NK-92 treated with Interleukin-12 subunit alpha and Interleukin-12 subunit beta, amount 100 ng/mL, for 24 hours (cell line): Measurements from ENCODE around the gene IL2RA.
"Not testable (repeated sequence)": the region's sequence is repeated elsewhere in the genome, so short reads cannot be mapped to it uniquely, and the experiment has no call there.

ENCODE experiments used
- DNase-seq: peaks from one replicate; lab custom pipeline; 2025; lab: John Stamatoyannopoulos, UW

The IL2RA gene

GRCh38 chr10:6013413-6014192 is 48.6 kb downstream of the IL2RA start:
- DNase-seq, result no peak

- DNase-seq, result no peak
These were observed 49.9 kb downstream of the IL2RA start for GRCh38 chr10:6012121-6012905.

- DNase-seq, result no peak
These were observed 50.6 kb downstream of the IL2RA start for GRCh38 chr10:6011558-6011957.

- DNase-seq, result no peak
These were observed 51.6 kb downstream of the IL2RA start for GRCh38 chr10:6010569-6010968.

DNA sequence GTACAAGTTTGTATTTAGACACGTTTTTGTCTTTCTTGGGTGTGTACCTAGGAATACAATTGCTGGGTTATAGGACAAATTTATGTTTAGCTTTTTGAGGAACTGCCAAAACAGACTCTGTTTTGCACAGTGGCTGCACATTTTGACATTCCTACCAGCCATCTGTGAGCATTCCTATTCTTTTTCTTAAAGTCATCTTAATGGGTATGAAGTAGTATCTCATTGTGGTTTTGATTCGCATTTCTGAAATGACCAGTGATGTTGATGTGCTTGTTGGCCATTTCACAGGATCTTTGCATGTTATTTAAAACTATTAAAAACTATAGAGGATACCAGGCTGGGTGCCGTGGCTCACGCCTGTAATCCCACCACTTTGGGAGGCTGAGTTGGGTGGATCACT is 52.2 kb downstream of the IL2RA start:
- DNase-seq, result no peak

DNA sequence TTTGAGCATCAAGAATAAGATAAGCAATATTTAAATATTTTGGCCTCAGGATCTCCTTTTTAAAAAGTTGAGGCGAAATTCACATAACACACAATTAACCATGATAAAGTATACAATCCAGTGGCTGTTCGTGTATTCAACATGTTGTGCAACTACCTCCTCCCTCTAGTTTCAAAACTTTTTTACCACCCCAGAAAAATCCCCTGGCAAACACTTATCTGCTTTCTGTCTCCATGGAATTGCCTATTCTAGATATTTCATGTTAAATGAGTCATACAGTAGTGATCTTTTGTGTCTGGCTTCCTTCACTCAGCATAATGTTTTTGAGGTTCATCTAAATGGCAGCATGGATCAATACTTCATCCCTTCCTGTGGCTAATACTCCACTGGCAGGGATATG is 53.0 kb downstream of the IL2RA start:
- no peak for DNase-seq

DNA sequence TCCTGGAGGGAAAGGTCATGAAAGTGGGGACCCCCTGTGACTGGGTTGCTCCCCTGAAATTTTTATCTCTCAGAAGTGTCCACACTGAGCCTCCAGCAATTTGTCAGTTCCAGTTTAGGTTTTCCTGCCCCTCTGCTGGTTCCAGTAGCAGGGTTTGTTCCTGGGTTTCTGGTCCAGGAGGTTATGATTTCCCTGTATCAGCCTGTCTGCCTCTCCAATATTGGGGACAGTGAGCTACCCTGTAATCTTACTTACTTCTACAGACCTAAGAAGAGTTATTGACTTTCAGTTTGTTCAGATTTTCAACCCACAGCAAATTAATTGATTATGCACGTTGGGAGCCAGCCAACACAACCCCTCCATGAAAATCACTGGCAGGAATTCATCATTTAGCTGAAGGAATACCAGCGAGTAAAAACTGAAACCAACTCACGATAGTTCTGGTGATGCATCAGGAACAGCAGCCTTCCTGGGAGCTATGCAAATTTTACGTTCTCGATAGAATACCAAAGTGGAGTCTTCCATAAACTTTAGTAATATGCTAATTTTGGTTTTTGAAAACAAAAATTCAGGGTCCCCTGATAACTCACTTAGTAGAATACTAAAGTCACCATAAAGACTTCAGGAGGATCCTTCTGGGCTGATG is 53.5 kb downstream of the IL2RA start:
- no peak for DNase-seq

DNA sequence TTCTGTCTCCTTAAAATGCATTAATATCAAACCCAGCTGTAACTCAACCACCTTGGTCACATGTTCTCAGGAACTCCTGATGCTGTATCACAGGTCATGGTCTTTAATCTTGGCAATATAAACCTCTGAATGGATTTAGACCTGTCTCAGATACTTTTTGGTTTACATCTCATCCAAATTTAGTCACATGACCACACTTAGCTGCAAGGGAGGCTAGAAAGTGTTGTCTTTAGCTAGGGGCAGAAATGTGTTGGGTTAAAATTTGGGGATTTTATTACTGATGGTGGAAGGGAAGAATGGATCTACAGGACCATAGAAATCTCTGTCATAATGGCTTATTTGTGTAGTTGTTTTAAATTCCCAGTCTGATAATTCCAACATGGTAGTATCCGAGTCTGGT is 55.2 kb downstream of the IL2RA start:
- DNase-seq, result no peak

GRCh38 chr10:6006546-6006945 is 55.6 kb downstream of the IL2RA start:
- DNase-seq, result no peak

GRCh38 chr10:6005856-6006395 is 56.2 kb downstream of the IL2RA start:
- no peak for DNase-seq

DNA sequence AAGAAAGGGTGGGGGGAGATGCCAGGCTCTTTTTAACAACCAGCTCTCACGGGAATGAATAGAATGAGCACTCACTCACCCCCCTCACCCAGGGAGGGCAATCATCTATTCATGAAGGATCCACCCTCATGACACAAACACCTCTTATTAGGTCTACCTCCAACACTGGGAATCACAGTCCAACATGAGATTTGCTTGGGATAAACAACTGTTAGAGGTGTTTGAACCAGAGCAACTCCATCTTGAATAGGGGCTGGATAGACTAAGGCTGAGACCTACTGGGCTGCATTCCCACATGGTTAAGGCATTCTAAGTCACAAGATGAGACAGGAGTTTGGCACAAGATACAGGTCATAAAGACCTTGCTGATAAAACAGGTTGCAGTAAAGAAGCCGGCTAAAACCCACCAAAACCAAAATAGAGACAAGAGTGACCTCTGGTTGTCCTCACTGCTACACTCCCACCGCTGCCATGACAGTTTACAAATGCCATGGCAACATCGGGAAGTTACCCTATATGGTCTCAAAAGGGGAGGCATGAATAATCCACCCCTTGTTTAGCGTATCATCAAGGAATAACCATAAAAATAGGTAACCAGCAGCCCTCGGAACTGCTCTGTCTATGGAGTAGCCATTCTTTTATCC is 56.9 kb downstream of the IL2RA start:
- DNase-seq, result not testable (repeated sequence)

- DNase-seq, result no peak
These were observed 59.2 kb downstream of the IL2RA start for GRCh38 chr10:6002809-6003510.

- no peak for DNase-seq
These were observed 62.6 kb downstream of the IL2RA start for GRCh38 chr10:5999440-6000165.

DNA sequence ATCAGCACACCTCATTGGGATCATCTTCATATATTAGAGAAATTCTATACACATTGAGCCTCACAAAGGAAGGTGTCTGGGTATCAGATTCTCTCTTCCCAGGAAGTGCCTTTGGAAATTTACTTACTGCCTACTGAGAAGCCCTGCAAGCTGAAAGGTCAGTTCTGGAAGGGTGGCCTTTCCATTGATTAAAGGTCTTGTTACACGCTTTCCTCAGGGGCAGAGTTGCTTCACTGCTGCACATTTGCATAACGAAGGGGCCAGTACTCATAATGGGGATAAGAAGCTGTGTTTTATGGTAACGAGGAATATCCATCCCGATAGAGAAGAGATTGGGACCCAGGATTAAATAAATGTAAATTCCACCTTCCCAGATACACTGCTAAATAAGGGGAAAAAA is 65.5 kb downstream of the IL2RA start:
- DNase-seq, result no peak

DNA sequence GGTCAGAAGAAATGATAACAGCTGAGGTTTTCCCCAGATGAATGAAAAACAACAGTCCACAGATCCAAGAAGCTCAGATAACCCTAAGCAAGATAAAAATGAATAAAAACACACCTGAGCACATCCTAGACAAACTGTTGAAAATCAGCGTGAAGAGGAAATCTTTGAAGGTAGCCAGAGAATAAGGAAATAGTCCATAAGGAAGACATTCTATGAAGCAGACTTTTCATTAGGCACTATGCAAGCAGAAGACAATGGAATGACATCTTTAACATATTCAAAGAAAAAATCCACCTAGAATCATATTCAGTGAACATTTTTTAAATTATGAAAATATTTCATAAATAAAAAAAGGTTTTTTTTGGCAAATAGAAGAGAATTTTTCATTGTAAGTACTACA is 69.8 kb downstream of the IL2RA start:
- no peak for DNase-seq

DNA sequence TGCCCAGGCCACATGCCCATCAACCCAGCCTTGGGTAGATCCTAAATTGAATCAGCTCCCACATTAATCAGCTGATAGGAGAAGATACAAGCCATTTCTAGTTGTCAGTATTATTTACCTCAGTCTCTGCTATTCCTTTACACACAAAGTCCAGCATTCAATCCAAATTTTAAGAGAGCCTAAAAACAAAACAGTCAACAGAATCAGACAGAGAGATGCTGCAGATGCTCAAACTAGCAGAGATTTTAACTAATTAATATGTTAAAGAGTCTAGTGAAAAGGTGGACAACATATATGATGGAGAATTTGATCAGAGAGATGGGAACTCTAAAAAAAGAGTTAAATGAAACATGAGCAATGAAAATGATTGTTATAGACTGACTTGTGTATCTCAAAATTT is 70.5 kb downstream of the IL2RA start:
- no peak for DNase-seq

DNA sequence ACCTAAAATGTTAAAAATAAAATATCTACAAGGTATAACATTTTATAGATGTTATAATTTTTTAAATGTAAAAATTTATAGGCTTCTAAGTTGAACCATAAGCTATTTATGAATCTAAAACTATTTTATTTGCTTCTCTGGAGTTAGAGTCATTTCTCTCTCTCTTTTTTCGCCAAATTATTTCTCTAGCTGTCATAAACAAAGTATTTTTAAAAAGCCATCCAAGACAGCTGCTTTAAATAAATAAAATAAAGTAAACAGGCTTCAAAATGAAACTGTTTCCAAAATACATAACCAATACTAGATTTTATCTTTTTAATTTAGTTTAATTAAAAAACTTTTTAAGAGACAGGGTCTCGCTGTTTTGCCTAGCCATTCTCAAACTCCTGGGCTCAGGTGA is 72.4 kb downstream of the IL2RA start:
- DNase-seq, result no peak

DNA sequence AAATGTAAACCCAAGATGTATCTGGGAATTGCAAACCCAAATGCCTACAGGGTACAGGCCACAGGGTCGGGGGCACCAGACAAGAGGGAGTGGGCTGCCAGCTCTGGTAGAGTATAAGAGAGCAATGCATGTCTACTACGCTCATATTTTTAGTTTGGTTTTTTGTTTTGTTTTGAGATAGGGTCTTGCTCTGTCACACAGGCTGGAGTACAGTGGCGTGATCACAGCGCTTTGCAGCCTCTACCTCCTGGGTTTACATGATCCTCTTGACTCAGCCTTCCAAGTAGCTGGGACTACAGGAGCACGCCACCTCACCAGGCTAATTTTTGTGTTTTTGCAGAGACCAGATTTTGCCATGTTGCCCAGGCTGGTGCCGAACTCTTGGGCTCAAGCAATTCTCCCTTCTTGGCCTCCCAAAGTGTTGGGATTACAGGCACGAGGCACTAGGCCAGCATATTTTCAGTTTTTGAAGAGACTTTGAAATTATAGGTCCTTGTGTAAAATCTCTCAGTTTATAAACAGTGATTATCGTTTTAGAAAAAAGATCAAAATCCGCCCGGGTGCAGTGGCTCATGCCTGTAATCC is 73.7 kb downstream of the IL2RA start:
- no peak for DNase-seq

DNA sequence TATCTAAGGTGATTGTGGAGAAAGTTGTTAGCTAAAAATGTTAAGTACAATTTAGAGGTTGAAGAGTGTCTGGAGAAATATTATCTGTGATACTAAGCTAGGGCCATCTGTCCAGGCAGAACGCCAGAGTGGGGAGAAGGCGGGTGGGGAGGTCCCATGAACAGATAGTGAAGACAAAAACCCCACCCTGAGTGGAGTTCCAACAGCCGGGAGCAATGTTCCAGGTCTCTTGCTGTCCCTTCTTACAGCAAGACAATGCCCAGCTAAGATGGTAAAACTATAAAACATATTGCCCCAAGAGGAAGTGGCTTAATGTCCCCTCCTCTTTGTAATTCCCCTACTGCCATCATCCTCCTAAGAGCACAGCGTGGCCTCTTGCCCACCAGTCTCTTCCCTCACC is 74.4 kb downstream of the IL2RA start:
- DNase-seq, result no peak

- DNase-seq, result no peak
These were observed 77.1 kb downstream of the IL2RA start for GRCh38 chr10:5985029-5985428.

- no peak for DNase-seq
These were observed 78.4 kb downstream of the IL2RA start for GRCh38 chr10:5983774-5984173.
